ENCODE data around the gene CASKIN2. TPM values are rescaled to one million over a fixed set of nuclear protein-coding genes. Genes with fewer than 3 reads are reported as not detected.

Gene CASKIN2
- polyA plus RNA-seq, 4 donors, result 28.5 to 35.0 (median 32.4) TPM

Other genes with a start within 250 kb of the CASKIN2 start
- 10 to 100 TPM; 19.5 to 23.2 (median 22.1) TPM for gene MIF4GD, start 244.3 kb downstream of the CASKIN2 start, polyA plus RNA-seq (ENCODE audit: insufficient read length in 4 of 4)
- gene SLC25A19, start 226.1 kb downstream of the CASKIN2 start, polyA plus RNA-seq (ENCODE audit: insufficient read length in 4 of 4), result 10 to 100 TPM in 1 of 4 donors, 1 to 10 TPM in 3; 7.3 to 10.2 (median 7.9) TPM
- 100 to 1,000 TPM in 2 of 4 donors, 10 to 100 TPM in 2; 91.2 to 109 (median 101) TPM for gene GRB2, start 109.9 kb downstream of the CASKIN2 start, polyA plus RNA-seq (ENCODE audit: insufficient read length in 4 of 4)
- 100 to 1,000 TPM in 1 of 4 donors, 10 to 100 TPM in 3; 69.8 to 118 (median 80.8) TPM for gene TMEM94, start 58.9 kb downstream of the CASKIN2 start, polyA plus RNA-seq (ENCODE audit: insufficient read length in 4 of 4)
- 10 to 100 TPM; 38.7 to 68.8 (median 55.0) TPM for gene TSEN54, start 991 bp upstream of the CASKIN2 start, polyA plus RNA-seq (ENCODE audit: insufficient read length in 4 of 4)
- gene LLGL2, start 10.2 kb upstream of the CASKIN2 start, polyA plus RNA-seq (ENCODE audit: insufficient read length in 4 of 4), result 100 to 1,000 TPM in 1 of 4 donors, 10 to 100 TPM in 3; 40.3 to 106 (median 77.2) TPM
- 100 to 1,000 TPM in 3 of 4 donors, 10 to 100 TPM in 1; 91.3 to 262 (median 168) TPM for gene MYO15B, start 72.3 kb upstream of the CASKIN2 start, polyA plus RNA-seq (ENCODE audit: insufficient read length in 4 of 4)
- 1 to 10 TPM; 5.0 to 9.9 (median 6.5) TPM for gene SMIM5, start 117.9 kb upstream of the CASKIN2 start, polyA plus RNA-seq (ENCODE audit: insufficient read length in 4 of 4)
- gene RECQL5, start 151.6 kb upstream of the CASKIN2 start, polyA plus RNA-seq (ENCODE audit: insufficient read length in 4 of 4), result 10 to 100 TPM; 31.6 to 59.3 (median 46.1) TPM
- gene SAP30BP, start 151.8 kb upstream of the CASKIN2 start, polyA plus RNA-seq (ENCODE audit: insufficient read length in 4 of 4), result 100 to 1,000 TPM in 2 of 4 donors, 10 to 100 TPM in 2; 89.1 to 103 (median 97.9) TPM
- 10 to 100 TPM; 11.3 to 16.5 (median 11.6) TPM for gene ITGB4, start 205.9 kb upstream of the CASKIN2 start, polyA plus RNA-seq (ENCODE audit: insufficient read length in 4 of 4)
- 10 to 100 TPM; 25.3 to 41.3 (median 32.1) TPM for gene GALK1, start 249.7 kb upstream of the CASKIN2 start, polyA plus RNA-seq (ENCODE audit: insufficient read length in 4 of 4)